HFFc6 (cell line): ENCODE results near the gene MUSK. TPM values are rescaled to one million over a fixed set of nuclear protein-coding genes. Genes with fewer than 3 reads are reported as not detected.
"Not testable (repeated sequence)": the region's sequence is repeated elsewhere in the genome, so short reads cannot be mapped to it uniquely, and the experiment has no call there.

Experiments
- DNase-seq: peaks from one replicate; pipeline ENCODE4 v3.0.0-alpha.2; 2018
- H3K27ac Mint-ChIP-seq: 2 replicates; pipeline ENCODE4 v1.8.0; 2020; ENCODE audit warnings: mild to moderate bottlenecking, mixed read lengths
- H3K27me3 Mint-ChIP-seq: 2 replicates; pipeline ENCODE4 v1.8.0; 2021; ENCODE audit warnings: mild to moderate bottlenecking, moderate library complexity, mixed read lengths; ENCODE audit not compliant: insufficient read depth
- H3K36me3 Mint-ChIP-seq: 2 replicates; pipeline ENCODE4 v1.8.0; 2021; ENCODE audit warnings: low read depth, mixed read lengths
- H3K4me1 Mint-ChIP-seq: 2 replicates; pipeline ENCODE4 v1.8.0; 2020; ENCODE audit warnings: low read depth, mixed read lengths
- H3K4me3 Mint-ChIP-seq: 2 replicates; pipeline ENCODE4 v1.8.0; 2020; ENCODE audit warnings: mild to moderate bottlenecking, moderate library complexity, mixed read lengths
- H3K9me3 Mint-ChIP-seq: 2 replicates; pipeline ENCODE4 v1.8.0; 2020; ENCODE audit warnings: mild to moderate bottlenecking, mixed read lengths
- CTCF ChIP-seq: fragments of 200-600 bp; sonication (generic); IDR thresholded peaks from 2 replicates; pipeline ENCODE4 v1.5.0; 2021; ENCODE audit warnings: antibody characterized with exemption, mild to moderate bottlenecking
- total RNA-seq, 6 experiments: library from RNA; stranded (reverse); fragmentation: NEBNext Ultra II Directional; extraction: Animal tissue kit (Norgen Biotek cat#: 25700); gene quantifications; 2 replicates in 1 of 6; 3 replicates in 5 of 6; pipeline ENCODE4 v1.2.3, GENCODE V29; 2021

Gene MUSK
- total RNA-seq, 6 experiments from 2014 or later = 0.11 to 0.23 (median 0.14) TPM; not detected in 2

GRCh38 chr9:110691002-110691549 lies 22.5 kb downstream of the MUSK start:
- H3K36me3 Mint-ChIP-seq = peaks cover 19% of the 10 kb centered on the region; the same call in 1 of the 2 replicates
- H3K4me3 Mint-ChIP-seq = no peak overlapping the region
- no peaks in the 10 kb centered on the region; the same call in 1 of the 2 replicates for H3K27me3 Mint-ChIP-seq
- no peak for TF ChIP-seq CTCF
- H3K27ac Mint-ChIP-seq = 0 out of 2 replicates have a peak overlapping the region, but pooled peaks have one; percentile 1
- peak; percentile 9 for DNase-seq
- H3K4me1 Mint-ChIP-seq = peaks cover 19% of the 10 kb centered on the region
- no peaks in the 10 kb centered on the region for H3K9me3 Mint-ChIP-seq

- peaks cover 29% of the 10 kb centered on the region for H3K4me1 Mint-ChIP-seq
- H3K4me3 Mint-ChIP-seq = not testable (repeated sequence)
- peak overlapping the region; percentile 8; the same call in 1 of the 2 replicates for H3K27ac Mint-ChIP-seq
Measured at GRCh38 chr9:110695846-110696245, 27.3 kb downstream of the MUSK start.

GRCh38 chr9:110700953-110701352 lies 32.4 kb downstream of the MUSK start:
- H3K9me3 Mint-ChIP-seq = no peaks in the 10 kb centered on the region
- DNase-seq = peak; percentile 34
- H3K27me3 Mint-ChIP-seq = no peaks in the 10 kb centered on the region
- no peak for TF ChIP-seq CTCF
- H3K4me3 Mint-ChIP-seq = peak overlapping the region; percentile 58
- H3K4me1 Mint-ChIP-seq = peaks cover 20% of the 10 kb centered on the region
- H3K27ac Mint-ChIP-seq = peak overlapping the region; percentile 39
- H3K36me3 Mint-ChIP-seq = no peaks in the 10 kb centered on the region

More at GRCh38 chr9:110695846-110696245, 27.3 kb downstream of the MUSK start:
- H3K36me3 Mint-ChIP-seq = peaks cover 19% of the 10 kb centered on the region; the same call in 1 of the 2 replicates
- not testable (repeated sequence) for H3K9me3 Mint-ChIP-seq, H3K27me3 Mint-ChIP-seq
- DNase-seq = peak; percentile 30

- Mint-ChIP-seq H3K27me3 (no peaks in the 10 kb centered on the region; the same call in 1 of the 2 replicates), H3K4me3 (no peak overlapping the region)
- TF ChIP-seq CTCF = no peak
Measured at GRCh38 chr9:110703669-110704068, 35.1 kb downstream of the MUSK start.

GRCh38 chr9:110707419-110707818 lies 38.8 kb downstream of the MUSK start:
- no peaks in the 10 kb centered on the region for H3K9me3 Mint-ChIP-seq
- H3K27ac Mint-ChIP-seq = no peak overlapping the region
- no peak for DNase-seq
- peaks cover 5% of the 10 kb centered on the region for H3K4me1 Mint-ChIP-seq
- no peak for TF ChIP-seq CTCF
- no peak overlapping the region for H3K4me3 Mint-ChIP-seq
- H3K27me3 Mint-ChIP-seq = no peaks in the 10 kb centered on the region; the same call in 1 of the 2 replicates
- H3K36me3 Mint-ChIP-seq = no peaks in the 10 kb centered on the region

More at GRCh38 chr9:110703669-110704068, 35.1 kb downstream of the MUSK start:
- H3K36me3 Mint-ChIP-seq = no peaks in the 10 kb centered on the region
- H3K4me1 Mint-ChIP-seq = peaks cover 19% of the 10 kb centered on the region
- no peaks in the 10 kb centered on the region for H3K9me3 Mint-ChIP-seq
- no peak for DNase-seq
- H3K27ac Mint-ChIP-seq = no peak overlapping the region

GRCh38 chr9:110710420-110710819 lies 41.8 kb downstream of the MUSK start:
- no peak for TF ChIP-seq CTCF
- H3K9me3 Mint-ChIP-seq = no peaks in the 10 kb centered on the region
- H3K27ac Mint-ChIP-seq = no peak overlapping the region
- H3K27me3 Mint-ChIP-seq = peaks cover 2% of the 10 kb centered on the region
- peaks cover 26% of the 10 kb centered on the region for H3K4me1 Mint-ChIP-seq
- H3K4me3 Mint-ChIP-seq = no peak overlapping the region
- no peaks in the 10 kb centered on the region for H3K36me3 Mint-ChIP-seq
- no peak for DNase-seq
